GM12892 (cell line): Measurements from ENCODE around the gene MEOX2.

Experiments used
- POLR2A ChIP-seq: IDR thresholded peaks from 2 replicates; pipeline ENCODE4 v1.6.1; 2011; ENCODE audit warnings: low read depth, low read length, control low read depth
- TAF1 ChIP-seq: IDR thresholded peaks from 2 replicates; pipeline ENCODE4 v1.6.1; 2011; ENCODE audit warnings: low read depth, mild to moderate bottlenecking, control low read depth, low read length, borderline replicate concordance

GRCh38 chr7:15719311-15719710 is 32.8 kb upstream of the MEOX2 start:
- TF ChIP-seq TAF1 (no peak), POLR2A (no peak)
